HEK293 (cell line): ENCODE results near the gene ZNRF1.

Source experiments
- CTCF ChIA-PET: fragments of 350-600 bp; formaldehyde crosslinking; extraction: SDS; loops from one replicate; lab custom pipeline; 2021; ENCODE audit warnings: antibody characterized with exemption; lab: Yijun Ruan, JAX
- POLR2A ChIA-PET: fragments of 300-600 bp; formaldehyde crosslinking; extraction: SDS; loops from one replicate; lab custom pipeline; 2020; ENCODE audit warnings: antibody characterized with exemption, inconsistent platforms; lab: Yijun Ruan, JAX
- H3K27ac ChIP-seq: fragments of 200-500 bp; sonication (Bioruptor generic); 2 replicates; pipeline ENCODE4 v1.5.1; 2014; ENCODE audit warnings: low read depth, low read length, control low read depth, inconsistent platforms; ENCODE audit errors: extremely low read depth
- H3K36me3 ChIP-seq, 2 experiments: fragments of 200-500 bp in 1 of 2; sonication (Bioruptor generic) in 1 of 2; 1 replicate in 1 of 2; 2 replicates in 1 of 2; pipeline ENCODE4 v1.5.1; 2014 to 2017; ENCODE audit warnings: inconsistent platforms in 2 of 2, low read length in 2 of 2; ENCODE audit not compliant: control insufficient read depth in 2 of 2, insufficient read depth in 1 of 2
- H3K4me1 ChIP-seq: fragments of 200-500 bp; sonication (Bioruptor generic); 2 replicates; pipeline ENCODE4 v1.5.1; 2014; ENCODE audit warnings: mild to moderate bottlenecking, low read length, inconsistent platforms; ENCODE audit not compliant: control insufficient read depth, insufficient read depth
- H3K4me3 ChIP-seq: 2 replicates; pipeline ENCODE4 v1.5.1; 2011; ENCODE audit warnings: low read depth, mild to moderate bottlenecking, control low read depth, low read length, moderate library complexity
- H3K9me3 ChIP-seq: fragments of 200-500 bp; sonication (Bioruptor generic); 2 replicates; pipeline ENCODE4 v1.5.1; 2014; ENCODE audit warnings: low read depth, low read length, inconsistent platforms; ENCODE audit not compliant: control insufficient read depth, insufficient read depth
- GFI1B ChIP-seq: fragments of 450-650 bp; formaldehyde crosslinking; IDR thresholded peaks from 2 replicates; pipeline ENCODE4 v1.5.1; 2016; ENCODE audit warnings: missing biosample characterization, missing genetic modification characterization
- IKZF3 ChIP-seq: fragments of 450-650 bp; IDR thresholded peaks from 2 replicates; pipeline ENCODE4 v1.5.0; 2018; ENCODE audit warnings: missing biosample characterization, mild to moderate bottlenecking, missing genetic modification characterization, moderate library complexity
- PRDM2 ChIP-seq: fragments of 450-650 bp; formaldehyde crosslinking; IDR thresholded peaks from 2 replicates; pipeline ENCODE4 v1.5.1; 2016; ENCODE audit warnings: missing biosample characterization, missing genetic modification characterization, borderline replicate concordance
- SCRT2 ChIP-seq: fragments of 450-650 bp; formaldehyde crosslinking; IDR thresholded peaks from 2 replicates; pipeline ENCODE4 v1.5.1; 2016; ENCODE audit warnings: missing biosample characterization, missing genetic modification characterization
- SP7 ChIP-seq: fragments of 450-650 bp; formaldehyde crosslinking; IDR thresholded peaks from 2 replicates; pipeline ENCODE4 v1.5.1; 2016; ENCODE audit warnings: missing biosample characterization, missing genetic modification characterization
- ZBTB7A ChIP-seq: fragments of 450-650 bp; formaldehyde crosslinking; IDR thresholded peaks from 2 replicates; pipeline ENCODE4 v1.5.1; 2016; ENCODE audit warnings: low read depth, missing biosample characterization, missing genetic modification characterization
- ZBTB8A ChIP-seq: fragments of 450-650 bp; formaldehyde crosslinking; IDR thresholded peaks from 2 replicates; pipeline ENCODE4 v1.5.1; 2016; ENCODE audit warnings: missing biosample characterization, missing genetic modification characterization
- ZNF202 ChIP-seq: fragments of 450-650 bp; formaldehyde crosslinking; IDR thresholded peaks from 2 replicates; pipeline ENCODE4 v1.5.1; 2016; ENCODE audit warnings: missing biosample characterization, missing genetic modification characterization, borderline replicate concordance
- ZNF23 ChIP-seq: fragments of 450-650 bp; formaldehyde crosslinking; IDR thresholded peaks from 2 replicates; pipeline ENCODE4 v1.5.1; 2016; ENCODE audit warnings: missing biosample characterization, missing genetic modification characterization, borderline replicate concordance
- ZNF274 ChIP-seq, 2 experiments: fragments of 200-500 bp in 1 of 2; fragments of 450-650 bp in 1 of 2; sonication (Bioruptor generic) in 1 of 2; formaldehyde crosslinking in 1 of 2; IDR thresholded peaks; 2 replicates each; pipeline versions ENCODE4 v1.5.1 to v1.6.1; 2014 to 2016; ENCODE audit warnings: borderline replicate concordance in 1 of 2, inconsistent platforms in 1 of 2, low read length in 1 of 2, missing biosample characterization in 1 of 2, missing genetic modification characterization in 1 of 2
- ZNF366 ChIP-seq: fragments of 450-650 bp; formaldehyde crosslinking; conservative IDR thresholded peaks from 2 replicates; pipeline ENCODE4 v1.5.1; 2016; ENCODE audit warnings: missing biosample characterization, missing genetic modification characterization
- ZNF510 ChIP-seq: fragments of 450-650 bp; formaldehyde crosslinking; IDR thresholded peaks from 2 replicates; pipeline ENCODE4 v1.5.1; 2018; ENCODE audit warnings: mild to moderate bottlenecking, missing genetic modification characterization, missing biosample characterization; ENCODE audit not compliant: insufficient replicate concordance
- ZNF558 ChIP-seq: fragments of 450-650 bp; formaldehyde crosslinking; IDR thresholded peaks from 2 replicates; pipeline ENCODE4 v1.5.1; 2016; ENCODE audit warnings: missing biosample characterization, missing genetic modification characterization
- ZNF670 ChIP-seq: fragments of 450-650 bp; formaldehyde crosslinking; IDR thresholded peaks from 2 replicates; pipeline ENCODE4 v1.5.1; 2016; ENCODE audit warnings: missing biosample characterization, missing genetic modification characterization, low read depth
- TF ChIP-seq, protein P1 (sequence below): fragments of 450-650 bp; IDR thresholded peaks from 2 replicates; pipeline ENCODE4 v1.5.1; 2018; ENCODE audit warnings: missing biosample characterization, missing genetic modification characterization
- TF ChIP-seq, protein P2 (sequence below): fragments of 450-650 bp; formaldehyde crosslinking; IDR thresholded peaks from 2 replicates; pipeline ENCODE4 v1.5.1; 2016; ENCODE audit warnings: missing biosample characterization, missing genetic modification characterization
- TF ChIP-seq, protein P3 (sequence below): fragments of 450-650 bp; formaldehyde crosslinking; IDR thresholded peaks from 2 replicates; pipeline ENCODE4 v1.5.1; 2016; ENCODE audit warnings: missing biosample characterization, missing genetic modification characterization, borderline replicate concordance
- TF ChIP-seq, protein P4 (sequence below): fragments of 450-650 bp; IDR thresholded peaks from 2 replicates; pipeline ENCODE4 v1.5.1; 2018; ENCODE audit warnings: missing biosample characterization, mild to moderate bottlenecking, missing genetic modification characterization

The ZNRF1 gene

GRCh38 chr16:74998481-74999218, at the start of gene ZNRF1 (continued):
- TF ChIP-seq SP7 (tag by site-specific recombination) (0 out of 2 replicates have a peak, but pooled peaks have one; percentile 36), SCRT2 (tag by site-specific recombination) (no peak), ZNF510 (tag by site-specific recombination) (no peak), ZNF558 (tag by site-specific recombination) (no peak), GFI1B (no peak)
- TF ChIP-seq, protein P1, sequence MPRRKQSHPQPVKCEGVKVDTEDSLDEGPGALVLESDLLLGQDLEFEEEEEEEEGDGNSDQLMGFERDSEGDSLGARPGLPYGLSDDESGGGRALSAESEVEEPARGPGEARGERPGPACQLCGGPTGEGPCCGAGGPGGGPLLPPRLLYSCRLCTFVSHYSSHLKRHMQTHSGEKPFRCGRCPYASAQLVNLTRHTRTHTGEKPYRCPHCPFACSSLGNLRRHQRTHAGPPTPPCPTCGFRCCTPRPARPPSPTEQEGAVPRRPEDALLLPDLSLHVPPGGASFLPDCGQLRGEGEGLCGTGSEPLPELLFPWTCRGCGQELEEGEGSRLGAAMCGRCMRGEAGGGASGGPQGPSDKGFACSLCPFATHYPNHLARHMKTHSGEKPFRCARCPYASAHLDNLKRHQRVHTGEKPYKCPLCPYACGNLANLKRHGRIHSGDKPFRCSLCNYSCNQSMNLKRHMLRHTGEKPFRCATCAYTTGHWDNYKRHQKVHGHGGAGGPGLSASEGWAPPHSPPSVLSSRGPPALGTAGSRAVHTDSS (tag by site-specific recombination) = no peak
- TF ChIP-seq, protein P2, sequence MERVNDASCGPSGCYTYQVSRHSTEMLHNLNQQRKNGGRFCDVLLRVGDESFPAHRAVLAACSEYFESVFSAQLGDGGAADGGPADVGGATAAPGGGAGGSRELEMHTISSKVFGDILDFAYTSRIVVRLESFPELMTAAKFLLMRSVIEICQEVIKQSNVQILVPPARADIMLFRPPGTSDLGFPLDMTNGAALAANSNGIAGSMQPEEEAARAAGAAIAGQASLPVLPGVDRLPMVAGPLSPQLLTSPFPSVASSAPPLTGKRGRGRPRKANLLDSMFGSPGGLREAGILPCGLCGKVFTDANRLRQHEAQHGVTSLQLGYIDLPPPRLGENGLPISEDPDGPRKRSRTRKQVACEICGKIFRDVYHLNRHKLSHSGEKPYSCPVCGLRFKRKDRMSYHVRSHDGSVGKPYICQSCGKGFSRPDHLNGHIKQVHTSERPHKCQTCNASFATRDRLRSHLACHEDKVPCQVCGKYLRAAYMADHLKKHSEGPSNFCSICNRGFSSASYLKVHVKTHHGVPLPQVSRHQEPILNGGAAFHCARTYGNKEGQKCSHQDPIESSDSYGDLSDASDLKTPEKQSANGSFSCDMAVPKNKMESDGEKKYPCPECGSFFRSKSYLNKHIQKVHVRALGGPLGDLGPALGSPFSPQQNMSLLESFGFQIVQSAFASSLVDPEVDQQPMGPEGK (tag by site-specific recombination) = peak; percentile 71
- TF ChIP-seq, all 188 proteins: peak for 29

DNA sequence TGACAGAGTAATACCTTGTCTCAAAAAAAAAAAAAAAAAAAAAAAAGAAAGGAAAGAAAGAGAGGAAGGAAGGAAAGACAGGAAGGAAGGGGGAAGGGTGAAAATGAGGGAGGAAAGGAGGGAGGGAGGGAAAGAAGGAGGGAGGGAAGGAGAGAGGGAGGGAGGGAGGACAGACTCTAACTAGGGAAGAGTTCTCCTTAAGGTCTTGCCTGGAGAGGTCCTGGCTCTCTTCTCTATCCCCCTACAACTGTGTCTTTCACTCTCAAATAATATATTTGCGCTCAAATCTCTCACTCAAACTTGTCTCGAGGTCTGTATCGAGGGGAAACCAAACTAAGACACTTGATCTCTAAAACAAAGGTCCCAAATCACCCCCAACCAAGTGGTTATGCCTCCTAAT, 49.5 kb upstream of the ZNRF1 start:
- Histone ChIP-seq H3K36me3 (peaks cover 25 to 55% of the 10 kb centered on the region in 2 experiments; a peak in 2 of 3 replicates), H3K27ac (no peak overlapping the region), H3K4me1 (no peaks in the 10 kb centered on the region)
- TF ChIP-seq IKZF3 (tag by site-specific recombination) = no peak
- no peak for TF ChIP-seq ZNF23 (tag by site-specific recombination)
- TF ChIP-seq SCRT2 (tag by site-specific recombination) = no peak
- peak; percentile 45 for TF ChIP-seq ZNF366 (tag by site-specific recombination)
- TF ChIP-seq, all 188 proteins: peak for 1
- no peak overlapping the region for H3K4me3 ChIP-seq
- ChIA-PET CTCF (no interaction called here), POLR2A (no interaction called here)
- no peaks in the 10 kb centered on the region for H3K9me3 ChIP-seq

- H3K9me3 ChIP-seq = no peaks in the 10 kb centered on the region
- CTCF ChIA-PET = interaction anchor here (0.7 to 2.2 kb wide), 2 partner anchors 51 to 161 kb away, joined by 3 to 9 read pairs; no protein-coding TSS in a partner anchor
- TF ChIP-seq, protein P3, sequence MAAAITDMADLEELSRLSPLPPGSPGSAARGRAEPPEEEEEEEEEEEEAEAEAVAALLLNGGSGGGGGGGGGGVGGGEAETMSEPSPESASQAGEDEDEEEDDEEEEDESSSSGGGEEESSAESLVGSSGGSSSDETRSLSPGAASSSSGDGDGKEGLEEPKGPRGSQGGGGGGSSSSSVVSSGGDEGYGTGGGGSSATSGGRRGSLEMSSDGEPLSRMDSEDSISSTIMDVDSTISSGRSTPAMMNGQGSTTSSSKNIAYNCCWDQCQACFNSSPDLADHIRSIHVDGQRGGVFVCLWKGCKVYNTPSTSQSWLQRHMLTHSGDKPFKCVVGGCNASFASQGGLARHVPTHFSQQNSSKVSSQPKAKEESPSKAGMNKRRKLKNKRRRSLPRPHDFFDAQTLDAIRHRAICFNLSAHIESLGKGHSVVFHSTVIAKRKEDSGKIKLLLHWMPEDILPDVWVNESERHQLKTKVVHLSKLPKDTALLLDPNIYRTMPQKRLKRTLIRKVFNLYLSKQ (tag by site-specific recombination) = no peak
- TF ChIP-seq ZBTB7A (tag by site-specific recombination) (no peak), ZNF274 (IDR thresholded peaks at IDR 0.05; ENCODE audit: low read length) (no peak), ZNF274 (tag by site-specific recombination; IDR thresholded peaks at IDR 0.05; ENCODE audit: borderline replicate concordance) (no peak), ZBTB8A (no peak), PRDM2 (tag by site-specific recombination) (no peak), ZNF202 (tag by site-specific recombination) (no peak), ZNF670 (tag by site-specific recombination) (no peak)
- TF ChIP-seq, protein P4, sequence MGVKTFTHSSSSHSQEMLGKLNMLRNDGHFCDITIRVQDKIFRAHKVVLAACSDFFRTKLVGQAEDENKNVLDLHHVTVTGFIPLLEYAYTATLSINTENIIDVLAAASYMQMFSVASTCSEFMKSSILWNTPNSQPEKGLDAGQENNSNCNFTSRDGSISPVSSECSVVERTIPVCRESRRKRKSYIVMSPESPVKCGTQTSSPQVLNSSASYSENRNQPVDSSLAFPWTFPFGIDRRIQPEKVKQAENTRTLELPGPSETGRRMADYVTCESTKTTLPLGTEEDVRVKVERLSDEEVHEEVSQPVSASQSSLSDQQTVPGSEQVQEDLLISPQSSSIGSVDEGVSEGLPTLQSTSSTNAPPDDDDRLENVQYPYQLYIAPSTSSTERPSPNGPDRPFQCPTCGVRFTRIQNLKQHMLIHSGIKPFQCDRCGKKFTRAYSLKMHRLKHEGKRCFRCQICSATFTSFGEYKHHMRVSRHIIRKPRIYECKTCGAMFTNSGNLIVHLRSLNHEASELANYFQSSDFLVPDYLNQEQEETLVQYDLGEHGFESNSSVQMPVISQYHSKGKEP (tag by site-specific recombination) = no peak
Measured at GRCh38 chr16:74950511-74950910, 48.3 kb upstream of the ZNRF1 start.

More at GRCh38 chr16:74950511-74950910, 48.3 kb upstream of the ZNRF1 start:
- H3K4me3 ChIP-seq = no peak overlapping the region
- POLR2A ChIA-PET = no interaction called here
- H3K4me1 ChIP-seq = no peaks in the 10 kb centered on the region
- H3K36me3 ChIP-seq = peaks cover 25 to 64% of the 10 kb centered on the region in 2 experiments; a peak in 2 of 3 replicates
- no peak overlapping the region for H3K27ac ChIP-seq
